Fibroblast of skin of abdomen (primary cell): ENCODE data around the gene TMEM87B.

ENCODE experiments used
- DNase-seq: peaks from one replicate; pipeline ENCODE4 v3.0.0-alpha.2; 2013

Gene TMEM87B

GRCh38 chr2:112151701-112152440 is 96.8 kb downstream of the TMEM87B start:
- no peak for DNase-seq

GRCh38 chr2:112152476-112153178 is 97.6 kb downstream of the TMEM87B start:
- DNase-seq: no peak

- peak; percentile 48 for DNase-seq
Observed at GRCh38 chr2:112153179-112153490, 98.1 kb downstream of the TMEM87B start.

- DNase-seq: no peak
Observed at GRCh38 chr2:112153501-112153900, 98.4 kb downstream of the TMEM87B start.

GRCh38 chr2:112154246-112155117 is 99.4 kb downstream of the TMEM87B start:
- no peak for DNase-seq

- DNase-seq: no peak
Observed at GRCh38 chr2:112155331-112156151, 100.5 kb downstream of the TMEM87B start.

GRCh38 chr2:112156152-112156986 is 101.3 kb downstream of the TMEM87B start:
- DNase-seq: peak; percentile 20

- no peak for DNase-seq
Observed at GRCh38 chr2:112157472-112157871, 102.4 kb downstream of the TMEM87B start.

GRCh38 chr2:112159454-112159921 is 104.4 kb downstream of the TMEM87B start:
- no peak for DNase-seq

- DNase-seq: no peak
Observed at GRCh38 chr2:112160283-112161250, 105.5 kb downstream of the TMEM87B start.

- DNase-seq: no peak
Observed at GRCh38 chr2:112161431-112162145, 106.5 kb downstream of the TMEM87B start.

- DNase-seq: no peak
Observed at GRCh38 chr2:112162341-112162740, 107.3 kb downstream of the TMEM87B start.

GRCh38 chr2:112162956-112163355 is 107.9 kb downstream of the TMEM87B start:
- no peak for DNase-seq

- no peak for DNase-seq
Observed at GRCh38 chr2:112163541-112163981, 108.5 kb downstream of the TMEM87B start.

GRCh38 chr2:112164876-112165275 is 109.8 kb downstream of the TMEM87B start:
- DNase-seq: no peak

GRCh38 chr2:112165296-112165695 is 110.2 kb downstream of the TMEM87B start:
- no peak for DNase-seq

GRCh38 chr2:112166806-112167499 is 111.9 kb downstream of the TMEM87B start:
- no peak for DNase-seq

- DNase-seq: no peak
Observed at GRCh38 chr2:112168422-112169124, 113.5 kb downstream of the TMEM87B start.
